Head of caudate nucleus (tissue), 42 donors: ENCODE data around the gene PCDHA2.
A peak's percentile ranks its signal among the peaks of the same experiment; 100 is the strongest.
"Not testable (repeated sequence)": the region's sequence is repeated elsewhere in the genome, so short reads cannot be mapped to it uniquely, and the experiment has no call there.

Experiments
- DNase-seq, 42 donors: peaks; one replicate each; pipeline versions ENCODE4 v3.0.0 to v3.0.0-alpha.2; 2020 to 2021; ENCODE audit warnings: mixed read lengths in 7 of 42
- intact Hi-C: fragments of 100-400 bp; cut with DNase I; formaldehyde crosslinking; loops from one replicate; pipeline ENCODE4 v1.15.0; 2022

Gene PCDHA2

DNA sequence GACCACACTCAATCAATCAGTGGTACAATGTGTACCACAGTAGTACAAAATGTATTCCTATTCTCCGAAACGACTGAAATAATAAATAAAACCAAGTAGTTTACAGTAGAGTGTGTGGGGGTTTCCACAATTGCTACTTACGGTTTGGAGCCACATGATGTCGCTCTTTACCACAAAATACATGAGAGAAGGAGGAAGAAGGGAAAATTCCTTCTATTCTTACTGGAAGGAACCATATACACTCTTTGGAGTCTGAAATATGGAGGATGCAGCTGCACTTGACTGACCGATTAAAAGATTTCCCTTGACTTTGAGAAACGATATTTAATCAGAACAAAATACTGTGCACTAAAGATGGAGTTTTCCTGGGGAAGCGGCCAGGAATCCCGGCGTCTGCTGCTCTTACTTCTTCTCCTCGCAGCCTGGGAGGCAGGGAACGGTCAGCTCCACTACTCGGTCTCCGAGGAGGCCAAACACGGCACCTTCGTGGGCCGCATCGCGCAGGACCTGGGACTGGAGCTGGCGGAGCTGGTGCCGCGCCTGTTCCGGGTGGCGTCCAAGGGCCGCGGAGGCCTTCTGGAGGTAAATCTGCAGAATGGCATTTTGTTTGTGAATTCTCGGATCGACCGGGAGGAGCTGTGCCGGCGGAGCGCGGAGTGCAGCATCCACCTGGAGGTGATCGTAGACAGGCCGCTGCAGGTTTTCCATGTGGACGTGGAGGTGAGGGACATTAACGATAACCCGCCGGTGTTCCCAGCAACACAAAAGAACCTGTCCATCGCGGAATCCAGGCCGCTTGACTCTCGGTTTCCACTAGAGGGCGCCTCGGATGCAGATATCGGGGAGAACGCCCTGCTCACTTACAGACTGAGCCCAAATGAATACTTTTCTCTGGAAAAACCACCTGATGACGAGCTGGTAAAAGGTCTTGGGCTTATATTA, 12.5 kb downstream of the PCDHA2 start, which contains the start of gene PCDHA4:
Gene PCDHA4, plus strand, starts transcription at position 235 of the 942 bp plus-strand sequence.
- DNase-seq = peak in 40 of 42 donors; percentile 32 to 88 (median 66)
- intact Hi-C loops = no loop called here

DNA sequence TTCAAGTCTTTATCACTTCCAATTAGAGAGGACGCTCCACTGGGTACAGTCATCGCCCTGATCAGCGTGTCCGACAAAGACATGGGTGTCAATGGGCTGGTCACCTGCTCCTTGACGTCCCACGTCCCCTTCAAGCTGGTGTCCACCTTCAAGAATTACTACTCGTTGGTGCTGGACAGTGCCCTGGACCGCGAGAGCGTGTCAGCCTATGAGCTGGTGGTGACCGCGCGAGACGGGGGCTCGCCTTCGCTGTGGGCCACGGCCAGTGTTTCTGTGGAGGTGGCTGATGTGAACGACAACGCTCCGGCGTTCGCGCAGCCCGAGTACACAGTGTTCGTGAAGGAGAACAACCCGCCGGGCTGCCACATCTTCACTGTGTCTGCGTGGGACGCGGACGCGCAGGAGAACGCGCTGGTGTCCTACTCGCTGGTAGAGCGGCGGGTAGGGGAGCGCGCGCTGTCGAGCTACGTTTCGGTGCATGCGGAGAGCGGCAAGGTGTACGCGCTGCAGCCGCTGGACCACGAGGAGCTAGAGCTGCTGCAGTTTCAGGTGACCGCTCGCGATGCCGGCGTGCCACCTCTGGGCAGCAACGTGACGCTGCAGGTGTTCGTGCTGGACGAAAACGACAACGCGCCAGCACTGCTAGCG, 13.7 kb downstream of the PCDHA2 start:
- DNase-seq, intact Hi-C loops: not testable (repeated sequence)

DNA sequence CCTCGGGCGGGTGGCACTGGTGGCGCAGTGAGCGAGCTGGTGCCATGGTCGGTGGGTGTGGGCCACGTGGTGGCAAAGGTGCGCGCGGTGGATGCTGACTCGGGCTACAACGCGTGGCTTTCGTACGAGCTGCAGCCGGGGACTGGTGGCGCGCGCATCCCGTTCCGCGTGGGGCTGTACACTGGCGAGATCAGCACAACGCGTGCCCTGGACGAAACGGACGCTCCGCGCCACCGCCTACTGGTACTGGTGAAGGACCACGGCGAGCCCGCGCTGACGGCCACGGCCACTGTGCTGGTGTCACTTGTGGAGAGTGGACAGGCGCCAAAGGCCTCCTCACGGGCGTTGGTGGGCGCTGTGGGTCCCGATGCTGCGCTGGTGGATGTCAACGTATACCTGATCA, 14.2 kb downstream of the PCDHA2 start:
- intact Hi-C loops = no loop called here
- no peak for DNase-seq

DNA sequence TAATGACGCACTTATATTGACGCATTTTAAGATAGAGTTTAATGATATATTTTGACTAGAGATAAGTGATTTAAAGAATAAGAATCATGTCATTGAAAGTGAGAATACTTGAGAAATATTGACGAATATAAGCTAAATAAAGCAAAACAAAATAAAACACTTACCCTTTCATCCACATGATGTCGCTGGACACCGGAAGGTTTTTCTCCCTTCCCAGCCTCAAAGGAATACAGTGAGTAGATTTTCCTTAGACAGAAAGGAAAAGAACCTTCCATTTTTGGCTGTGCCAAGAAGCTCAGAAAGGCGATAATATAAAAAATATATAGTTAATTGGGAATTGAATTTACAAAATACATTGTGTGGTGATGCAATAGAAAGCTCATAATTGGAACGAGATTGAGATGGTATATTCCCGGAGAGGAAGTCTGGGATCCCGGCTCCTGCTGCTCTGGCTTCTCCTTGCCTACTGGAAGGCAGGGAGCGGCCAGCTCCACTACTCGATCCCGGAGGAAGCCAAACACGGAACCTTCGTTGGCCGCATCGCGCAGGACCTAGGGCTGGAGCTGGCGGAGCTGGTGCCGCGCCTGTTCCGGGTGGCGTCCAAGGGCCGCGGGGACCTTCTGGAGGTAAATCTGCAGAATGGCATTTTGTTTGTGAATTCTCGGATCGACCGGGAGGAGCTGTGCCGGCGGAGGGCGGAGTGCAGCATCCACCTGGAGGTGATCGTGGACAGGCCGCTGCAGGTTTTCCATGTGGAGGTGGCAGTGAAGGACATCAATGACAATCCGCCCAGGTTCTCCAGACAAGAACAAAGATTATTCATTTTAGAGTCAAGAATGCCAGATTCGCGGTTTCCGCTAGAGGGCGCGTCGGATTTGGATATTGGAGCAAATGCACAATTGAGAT, 27.0 kb downstream of the PCDHA2 start, which contains the start of gene PCDHA5:
Gene PCDHA5, plus strand, starts transcription at position 239 of the 906 bp plus-strand sequence.
- intact Hi-C loops = no loop called here
- DNase-seq = peak in 26 of 42 donors; percentile 22 to 79 (median 49)

- no peak for DNase-seq
- intact Hi-C loops = no loop called here
These were observed 27.6 kb downstream of the PCDHA2 start for GRCh38 chr5:140822281-140822629.

DNA sequence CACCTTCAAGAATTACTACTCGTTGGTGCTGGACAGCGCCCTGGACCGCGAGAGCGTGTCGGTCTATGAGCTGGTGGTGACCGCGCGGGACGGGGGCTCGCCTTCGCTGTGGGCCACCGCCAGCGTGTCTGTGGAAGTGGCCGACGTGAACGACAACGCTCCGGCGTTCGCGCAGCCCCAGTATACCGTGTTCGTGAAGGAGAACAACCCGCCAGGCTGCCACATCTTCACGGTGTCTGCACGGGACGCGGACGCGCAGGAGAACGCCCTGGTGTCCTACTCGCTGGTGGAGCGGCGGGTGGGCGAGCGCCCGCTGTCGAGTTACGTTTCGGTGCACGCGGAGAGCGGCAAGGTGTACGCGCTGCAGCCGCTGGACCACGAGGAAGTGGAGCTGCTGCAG, 28.3 kb downstream of the PCDHA2 start:
- DNase-seq, intact Hi-C loops: not testable (repeated sequence)

DNA sequence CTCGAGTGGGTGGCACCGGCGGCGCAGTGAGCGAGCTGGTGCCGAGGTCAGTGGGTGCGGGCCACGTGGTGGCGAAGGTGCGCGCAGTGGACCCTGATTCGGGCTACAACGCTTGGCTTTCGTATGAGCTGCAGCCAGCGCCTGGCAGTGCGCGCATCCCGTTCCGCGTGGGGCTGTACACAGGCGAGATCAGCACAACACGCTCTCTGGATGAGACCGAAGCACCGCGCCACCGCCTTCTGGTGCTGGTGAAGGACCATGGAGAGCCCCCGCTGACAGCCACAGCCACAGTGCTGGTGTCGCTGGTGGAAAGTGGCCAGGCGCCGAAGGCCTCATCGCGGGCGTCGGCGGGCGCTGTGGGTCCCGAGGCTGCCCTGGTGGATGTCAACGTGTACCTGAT, 28.8 kb downstream of the PCDHA2 start:
- DNase-seq = no peak
- intact Hi-C loops = no loop called here

GRCh38 chr5:140827704-140828361, 33.2 kb downstream of the PCDHA2 start, which contains the start of gene PCDHA6:
Gene PCDHA6, plus strand, starts transcription at chr5:140827960. Its CDS starts 132 bp downstream, at chr5:140828092.
- DNase-seq = peak in 2 of 42 donors; percentile 20 to 61
- intact Hi-C loops = no loop called here

- intact Hi-C loops = no loop called here
- peak in 1 of 42 donors; percentile 19 for DNase-seq
These were observed 33.7 kb downstream of the PCDHA2 start for GRCh38 chr5:140828362-140828737.

GRCh38 chr5:140829511-140830501, 35.2 kb downstream of the PCDHA2 start:
- intact Hi-C loops = not testable (repeated sequence)

GRCh38 chr5:140833993-140834392, 39.3 kb downstream of the PCDHA2 start, which contains the start of gene PCDHA7:
Gene PCDHA7, plus strand, starts transcription at chr5:140834269. Its CDS starts 115 bp downstream, at chr5:140834384.
- intact Hi-C loops = no loop called here
- DNase-seq = peak in 3 of 42 donors; percentile 34 to 63 (median 56)

More at GRCh38 chr5:140829511-140830501, 35.2 kb downstream of the PCDHA2 start:
- DNase-seq = not testable (repeated sequence)

DNA sequence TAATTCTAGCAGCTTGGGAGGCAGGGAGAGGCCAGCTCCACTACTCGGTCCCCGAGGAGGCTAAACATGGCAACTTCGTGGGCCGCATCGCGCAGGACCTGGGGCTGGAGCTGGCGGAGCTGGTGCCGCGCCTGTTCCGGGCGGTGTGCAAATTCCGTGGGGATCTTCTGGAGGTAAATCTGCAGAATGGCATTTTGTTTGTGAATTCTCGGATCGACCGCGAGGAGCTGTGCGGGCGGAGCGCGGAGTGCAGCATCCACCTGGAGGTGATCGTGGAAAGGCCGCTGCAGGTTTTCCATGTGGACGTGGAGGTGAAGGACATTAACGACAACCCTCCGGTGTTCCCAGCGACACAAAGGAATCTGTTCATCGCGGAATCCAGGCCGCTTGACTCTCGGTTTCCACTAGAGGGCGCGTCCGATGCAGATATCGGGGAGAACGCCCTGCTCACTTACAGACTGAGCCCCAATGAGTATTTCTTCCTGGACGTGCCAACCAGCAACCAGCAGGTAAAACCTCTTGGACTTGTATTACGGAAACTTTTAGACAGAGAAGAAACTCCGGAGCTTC, 39.9 kb downstream of the PCDHA2 start:
- DNase-seq, intact Hi-C loops: not testable (repeated sequence)

GRCh38 chr5:140835622-140836510, 41.2 kb downstream of the PCDHA2 start:
- intact Hi-C loops = no loop called here
- DNase-seq = no peak

DNA sequence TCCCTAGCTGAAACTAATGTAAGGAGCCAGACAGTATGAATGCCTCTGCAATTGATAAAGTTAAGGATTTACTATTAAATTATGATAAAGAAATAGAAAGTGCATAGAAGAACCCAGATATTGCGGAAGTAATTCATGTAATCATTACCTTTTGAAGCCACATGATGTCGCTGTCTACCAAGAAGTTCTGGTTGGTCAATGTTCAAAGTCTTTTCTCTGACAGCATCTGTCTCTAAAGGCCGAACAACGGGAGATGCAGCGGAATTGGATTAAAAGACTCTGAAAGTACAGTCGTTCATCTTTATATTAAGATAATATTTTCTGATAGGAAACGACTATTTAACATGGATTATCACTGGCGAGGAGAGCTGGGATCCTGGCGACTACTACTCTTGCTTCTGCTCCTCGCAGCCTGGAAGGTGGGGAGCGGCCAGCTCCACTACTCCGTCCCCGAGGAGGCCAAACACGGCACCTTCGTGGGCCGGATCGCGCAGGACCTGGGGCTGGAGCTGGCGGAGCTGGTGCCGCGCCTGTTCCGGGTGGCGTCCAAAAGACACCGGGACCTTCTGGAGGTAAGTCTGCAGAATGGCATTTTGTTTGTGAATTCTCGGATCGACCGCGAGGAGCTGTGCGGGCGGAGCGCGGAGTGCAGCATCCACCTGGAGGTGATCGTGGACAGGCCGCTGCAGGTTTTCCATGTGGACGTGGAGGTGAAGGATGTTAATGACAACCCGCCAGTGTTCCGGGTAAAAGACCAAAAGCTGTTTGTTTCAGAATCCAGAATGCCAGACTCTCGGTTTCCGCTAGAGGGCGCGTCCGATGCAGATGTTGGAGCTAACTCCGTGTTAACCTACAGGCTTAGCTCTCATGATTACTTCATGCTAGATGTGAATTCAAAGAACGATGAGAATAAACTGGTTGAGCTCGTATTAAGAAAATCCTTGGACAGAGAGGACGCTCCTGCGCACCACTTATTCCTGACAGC, 46.6 kb downstream of the PCDHA2 start, which contains the start of gene PCDHA8:
Gene PCDHA8, plus strand, starts transcription at position 210 of the 985 bp plus-strand sequence. Its CDS starts 135 bp downstream, at position 345.
- intact Hi-C loops = no loop called here
- DNase-seq = peak in 17 of 42 donors; percentile 21 to 84 (median 50)
